ENCODE measurements around the gene CYFIP2. TPM values are rescaled to one million over a fixed set of nuclear protein-coding genes. Genes with fewer than 3 reads are reported as not detected.

CYFIP2 gene
- total and polyA plus RNA-seq, 7 donors, result 0.61 to 8.3 (median 4.9) TPM

DNA sequence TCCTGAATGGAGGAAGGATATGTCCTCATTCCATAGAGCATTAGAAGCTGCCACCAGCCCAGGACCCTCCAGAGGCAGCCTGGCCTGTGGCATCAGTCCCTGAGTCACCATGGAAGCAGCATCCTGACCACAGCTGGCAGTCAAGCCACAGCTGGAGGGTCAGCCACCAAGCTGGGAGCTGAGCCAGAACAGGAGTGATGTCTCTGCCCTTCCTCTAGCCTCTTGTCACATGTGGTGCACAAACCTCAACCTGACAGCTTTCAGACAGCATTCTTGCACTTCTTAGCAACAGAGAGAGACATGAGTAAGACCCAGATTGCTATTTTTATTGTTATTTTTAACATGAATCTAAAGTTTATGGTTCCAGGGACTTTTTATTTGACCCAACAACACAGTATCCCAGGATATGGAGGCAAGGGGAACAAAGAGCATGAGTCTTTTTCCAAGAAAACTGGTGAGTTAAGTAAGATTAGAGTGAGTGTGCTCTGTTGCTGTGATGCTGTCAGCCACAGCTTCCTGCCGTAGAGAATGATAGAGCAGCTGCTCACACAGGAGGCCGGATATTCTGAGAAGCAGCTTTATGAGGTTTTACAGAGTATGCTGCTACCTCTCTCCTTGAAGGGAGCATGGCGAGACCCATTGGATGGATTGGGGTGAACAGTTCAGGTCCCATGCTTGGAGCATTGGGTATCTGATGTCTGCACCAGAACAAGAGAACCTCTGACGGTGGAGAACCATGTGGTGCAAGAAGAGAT is 13.0 kb upstream of the CYFIP2 start:
- no peaks in the 10 kb centered on the region for H3K4me1 ChIP-seq
- WGBS, 3 donors, result 55 to 63% (median 57%) methylated on average over 4 of the region's 4 CpGs
- intact Hi-C loops (cut with DNase I), result loop anchor here (2.0 to 5.0 kb wide), 2 partner anchors 59 to 60 kb away; no protein-coding TSS in a partner anchor

DNA sequence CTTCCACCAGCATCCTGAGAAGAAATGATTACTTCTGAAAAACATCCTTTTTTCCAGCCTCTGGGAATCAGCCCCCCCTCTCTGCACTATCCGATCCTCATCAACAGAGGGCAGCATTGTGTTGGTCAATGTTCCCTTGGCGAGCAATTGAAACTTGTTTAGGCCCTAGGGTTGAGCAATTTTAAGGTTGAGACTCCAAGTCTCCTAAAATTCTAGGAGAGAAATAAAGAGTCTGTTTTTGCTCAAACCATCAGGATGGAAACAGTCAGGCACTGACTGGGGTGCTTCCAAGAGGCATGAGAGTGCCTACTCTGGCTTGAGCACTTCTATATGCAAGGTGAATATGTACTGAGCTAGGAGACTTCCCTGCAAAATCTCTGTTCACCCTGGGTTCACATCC is 12.4 kb upstream of the CYFIP2 start:
- intact Hi-C loops (cut with DNase I), result loop anchor here (2.0 to 5.0 kb wide), 2 partner anchors 59 kb away; no protein-coding TSS in a partner anchor
- Histone ChIP-seq H3K4me1 (no peaks in the 10 kb centered on the region), H3K4me3 (no peak overlapping the region), H3K27me3 (ENCODE audit: insufficient read depth in 3 of 3, low read length in 2 of 3) (no peaks in the 10 kb centered on the region), H3K9me3 (no peaks in the 10 kb centered on the region), H3K27ac (no peak overlapping the region), H3K36me3 (ENCODE audit: insufficient read depth in 1 of 2, low read depth in 1 of 2) (no peaks in the 10 kb centered on the region)
- DNase-seq (no peak), ATAC-seq (peak; percentile 65 to 93 (median 82))
- TF ChIP-seq CTCF (IDR thresholded peaks at IDR 0.05), result peak; percentile 75
- WGBS, 3 donors, result 4 to 6% (median 5%) methylated on average over 2 of the region's 2 CpGs

More for the DNA sequence above, 13.0 kb upstream of the CYFIP2 start:
- TF ChIP-seq CTCF (IDR thresholded peaks at IDR 0.05), result no peak
- no peak overlapping the region for H3K4me3 ChIP-seq
- H3K27ac ChIP-seq, result no peak overlapping the region
- no peak for DNase-seq
- peak in 2 of 4 donors; percentile 11 to 27 for ATAC-seq
- H3K36me3 ChIP-seq (ENCODE audit: insufficient read depth in 1 of 2, low read depth in 1 of 2), result no peaks in the 10 kb centered on the region
- H3K27me3 ChIP-seq (ENCODE audit: insufficient read depth in 3 of 3, low read length in 2 of 3), result no peaks in the 10 kb centered on the region
- H3K9me3 ChIP-seq, result no peaks in the 10 kb centered on the region

GRCh38 chr5:157258450-157258849 is 7.5 kb upstream of the CYFIP2 start:
- no peak overlapping the region for H3K27ac ChIP-seq
- 92 to 94% (median 92%) methylated on average over 6 of the region's 6 CpGs for WGBS, 3 donors
- no peak overlapping the region for H3K4me3 ChIP-seq
- H3K9me3 ChIP-seq, result no peaks in the 10 kb centered on the region
- DNase-seq (no peak), ATAC-seq (no peak)
- H3K4me1 ChIP-seq, result no peaks in the 10 kb centered on the region
- intact Hi-C loops (cut with DNase I), result no loop called here
- H3K27me3 ChIP-seq (ENCODE audit: insufficient read depth in 3 of 3, low read length in 2 of 3), result no peaks in the 10 kb centered on the region
- H3K36me3 ChIP-seq (ENCODE audit: insufficient read depth in 1 of 2, low read depth in 1 of 2), result no peaks in the 10 kb centered on the region
- TF ChIP-seq CTCF (IDR thresholded peaks at IDR 0.05), result no peak

DNA sequence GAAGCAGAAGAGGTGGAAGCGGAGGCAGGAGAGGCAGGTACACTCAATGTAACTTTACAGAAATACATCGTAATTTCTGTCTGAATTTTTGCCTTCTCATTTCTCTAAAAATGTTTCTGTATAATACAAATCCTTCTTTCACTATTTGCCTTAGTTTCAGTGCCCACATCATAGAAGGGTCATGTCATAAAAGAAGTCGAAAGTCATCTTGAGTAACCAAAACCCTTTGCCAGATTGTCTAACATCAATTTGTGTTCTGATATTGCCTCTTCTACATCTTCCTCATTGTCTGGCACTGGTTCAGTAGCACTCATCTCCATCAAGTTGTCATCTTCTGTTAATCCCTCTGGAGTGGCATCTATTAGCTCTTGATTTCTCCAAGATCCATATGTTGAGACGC is 6.2 kb upstream of the CYFIP2 start:
- no peak for TF ChIP-seq CTCF (IDR thresholded peaks at IDR 0.05)
- H3K27ac ChIP-seq, result no peak overlapping the region
- no peak for DNase-seq
- H3K4me3 ChIP-seq, result no peak overlapping the region
- H3K9me3 ChIP-seq, result no peaks in the 10 kb centered on the region
- H3K27me3 ChIP-seq (ENCODE audit: insufficient read depth in 3 of 3, low read length in 2 of 3), result no peaks in the 10 kb centered on the region
- H3K4me1 ChIP-seq, result no peaks in the 10 kb centered on the region
- intact Hi-C loops (cut with DNase I), result no loop called here
- no peaks in the 10 kb centered on the region for H3K36me3 ChIP-seq (ENCODE audit: insufficient read depth in 1 of 2, low read depth in 1 of 2)
- WGBS, 3 donors, result 89 to 94% (median 90%) methylated on average over 4 of the region's 4 CpGs
- ATAC-seq, result no peak
